ENCODE results near the gene FLT3LG. TPM values are rescaled to one million over a fixed set of nuclear protein-coding genes. Genes with fewer than 3 reads are reported as not detected.

Gene FLT3LG
- total RNA-seq, 1 donor from 2014 or later: 1.3 TPM

DNA sequence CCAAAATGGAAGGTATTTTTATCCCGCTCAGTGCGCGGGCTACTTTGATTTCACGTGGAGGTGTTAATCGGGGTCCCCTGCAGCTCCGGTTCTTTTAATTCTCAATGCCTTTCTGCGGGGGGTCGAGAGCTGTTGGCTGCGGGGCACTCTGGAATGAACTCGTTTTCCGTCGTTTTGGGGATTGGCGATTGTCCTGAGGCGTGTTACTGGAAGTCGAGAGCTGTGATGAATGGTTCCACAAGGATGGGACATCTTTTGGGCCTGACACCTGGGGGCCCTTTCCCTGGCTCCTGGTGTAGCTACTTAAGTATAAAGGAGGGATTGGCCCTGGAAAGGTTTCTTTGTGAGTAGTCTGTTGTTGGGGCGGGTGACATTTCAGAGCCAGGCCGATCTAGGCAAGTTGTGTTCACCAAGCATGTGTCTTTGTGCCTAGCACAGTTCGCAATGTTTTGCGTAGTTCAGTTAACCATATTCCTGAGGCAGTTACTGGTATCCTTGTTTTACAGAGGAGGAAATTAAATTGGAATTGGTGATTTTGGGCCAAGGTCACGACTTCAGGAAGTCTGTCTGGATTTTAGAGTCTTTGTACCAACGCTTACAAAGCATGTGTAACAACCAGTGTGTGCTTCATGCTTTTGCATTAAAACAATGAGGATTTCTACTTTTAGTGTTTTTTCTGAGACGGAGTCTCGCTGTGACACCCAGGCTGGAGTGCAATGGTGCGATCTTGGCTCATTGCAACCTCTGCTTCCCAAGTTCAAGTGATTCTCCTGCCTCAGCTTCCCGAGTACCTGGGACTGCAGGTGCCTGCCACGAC is 14.2 kb downstream of the FLT3LG start:
- DNase-seq (ENCODE audit: low read depth in 2 of 2): peak; percentile 22 to 47

- no peak for DNase-seq (ENCODE audit: low read depth in 2 of 2)
Observed at GRCh38 chr19:49488863-49489537, 15.0 kb downstream of the FLT3LG start.

GRCh38 chr19:49489601-49490167 is 15.7 kb downstream of the FLT3LG start:
- DNase-seq (ENCODE audit: low read depth in 2 of 2): no peak

- no peak for DNase-seq (ENCODE audit: low read depth in 2 of 2)
Observed at GRCh38 chr19:49490287-49491029, 16.4 kb downstream of the FLT3LG start.

DNA sequence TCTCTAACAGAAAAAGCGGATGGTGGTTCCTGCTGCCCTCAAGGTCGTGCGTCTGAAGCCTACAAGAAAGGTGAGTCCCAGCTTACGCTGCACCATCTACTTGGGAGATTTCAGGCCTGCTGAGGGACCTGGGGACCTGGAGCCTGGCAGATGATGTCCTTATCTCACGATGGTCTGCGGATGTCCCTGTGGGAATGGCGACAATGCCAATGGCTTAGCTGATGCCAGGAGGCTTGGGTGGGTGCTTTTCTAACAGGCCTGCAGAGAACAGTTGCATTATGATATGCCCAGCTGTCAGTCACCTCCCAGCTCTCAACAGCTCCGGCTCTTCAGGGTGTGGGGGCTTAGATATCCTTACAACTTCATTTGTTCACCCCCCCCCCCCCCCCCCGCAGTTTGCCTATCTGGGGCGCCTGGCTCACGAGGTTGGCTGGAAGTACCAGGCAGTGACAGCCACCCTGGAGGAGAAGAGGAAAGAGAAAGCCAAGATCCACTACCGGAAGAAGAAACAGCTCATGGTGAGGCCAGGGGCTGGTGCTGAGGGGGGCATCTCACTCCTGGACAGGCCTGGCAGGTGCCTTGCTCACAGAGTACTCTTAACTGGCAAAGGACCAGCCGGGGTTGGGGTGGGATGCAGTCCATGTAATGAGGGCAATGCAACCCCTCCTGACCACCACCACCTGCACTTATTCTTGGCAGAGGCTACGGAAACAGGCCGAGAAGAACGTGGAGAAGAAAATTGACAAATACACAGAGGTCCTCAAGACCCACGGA is 17.2 kb downstream of the FLT3LG start:
- DNase-seq (ENCODE audit: low read depth in 2 of 2): no peak

- no peak for DNase-seq (ENCODE audit: low read depth in 2 of 2)
Observed at GRCh38 chr19:49491804-49492572, 18.0 kb downstream of the FLT3LG start.

GRCh38 chr19:49492573-49493405 is 18.8 kb downstream of the FLT3LG start:
- no peak for DNase-seq (ENCODE audit: low read depth in 2 of 2)

DNA sequence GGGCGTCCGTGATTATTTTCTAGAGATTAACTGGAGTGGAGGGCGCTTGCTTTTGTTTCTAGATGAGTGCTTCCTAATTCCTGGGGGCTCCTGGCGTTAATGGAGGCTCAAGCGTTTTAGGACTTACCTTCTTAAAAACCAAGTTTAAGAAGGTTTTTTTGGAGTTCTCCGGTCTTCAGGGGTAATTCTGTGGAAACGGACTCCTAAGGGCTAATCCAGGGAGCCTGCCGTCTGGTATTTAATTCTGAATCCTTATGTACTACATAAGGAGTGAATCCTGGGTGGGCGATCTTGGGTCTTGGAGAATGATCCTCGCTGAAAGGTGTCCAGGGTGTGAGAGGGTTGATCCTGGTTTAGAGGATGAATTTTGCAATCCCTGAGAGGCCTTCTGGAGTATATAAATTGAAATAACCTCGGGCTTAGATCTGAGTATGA is 22.6 kb downstream of the FLT3LG start:
- DNase-seq (ENCODE audit: low read depth in 2 of 2): no peak

DNA sequence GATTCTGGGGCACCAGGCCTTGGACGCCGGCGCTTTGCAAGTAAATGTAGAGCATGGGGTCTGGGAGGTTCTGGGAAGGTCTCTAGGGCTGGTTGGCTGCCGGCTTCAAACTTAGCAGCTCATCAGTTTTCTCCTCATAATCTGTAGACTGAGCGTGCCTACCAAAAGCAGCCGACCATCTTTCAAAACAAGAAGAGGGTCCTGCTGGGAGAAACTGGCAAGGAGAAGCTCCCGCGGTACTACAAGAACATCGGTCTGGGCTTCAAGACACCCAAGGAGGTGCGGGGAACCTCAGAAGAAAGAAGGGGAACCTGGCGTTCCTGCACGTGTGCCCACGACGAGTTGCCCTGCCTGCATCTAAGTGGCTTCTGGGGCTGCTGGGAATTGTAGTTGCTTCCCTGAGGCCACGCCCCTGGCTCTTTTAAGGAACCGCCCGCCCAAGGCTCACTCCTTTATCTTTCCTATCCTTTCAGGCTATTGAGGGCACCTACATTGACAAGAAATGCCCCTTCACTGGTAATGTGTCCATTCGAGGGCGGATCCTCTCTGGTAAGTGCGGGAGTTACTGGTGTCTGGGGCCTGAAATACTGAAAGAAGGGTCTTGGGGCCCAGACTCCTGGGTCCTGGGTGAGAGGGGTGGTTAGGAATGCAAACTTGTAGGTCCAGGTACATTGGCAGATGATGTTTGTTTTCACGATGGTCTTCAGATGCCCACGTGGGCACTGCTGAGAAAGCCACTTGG is 23.2 kb downstream of the FLT3LG start:
- DNase-seq (ENCODE audit: low read depth in 2 of 2): peak in 1 of 2 donors; percentile 53

GRCh38 chr19:49497789-49498103 is 23.7 kb downstream of the FLT3LG start:
- no peak for DNase-seq (ENCODE audit: low read depth in 2 of 2)

- DNase-seq (ENCODE audit: low read depth in 2 of 2): no peak
Observed at GRCh38 chr19:49498475-49498874, 24.5 kb downstream of the FLT3LG start.

DNA sequence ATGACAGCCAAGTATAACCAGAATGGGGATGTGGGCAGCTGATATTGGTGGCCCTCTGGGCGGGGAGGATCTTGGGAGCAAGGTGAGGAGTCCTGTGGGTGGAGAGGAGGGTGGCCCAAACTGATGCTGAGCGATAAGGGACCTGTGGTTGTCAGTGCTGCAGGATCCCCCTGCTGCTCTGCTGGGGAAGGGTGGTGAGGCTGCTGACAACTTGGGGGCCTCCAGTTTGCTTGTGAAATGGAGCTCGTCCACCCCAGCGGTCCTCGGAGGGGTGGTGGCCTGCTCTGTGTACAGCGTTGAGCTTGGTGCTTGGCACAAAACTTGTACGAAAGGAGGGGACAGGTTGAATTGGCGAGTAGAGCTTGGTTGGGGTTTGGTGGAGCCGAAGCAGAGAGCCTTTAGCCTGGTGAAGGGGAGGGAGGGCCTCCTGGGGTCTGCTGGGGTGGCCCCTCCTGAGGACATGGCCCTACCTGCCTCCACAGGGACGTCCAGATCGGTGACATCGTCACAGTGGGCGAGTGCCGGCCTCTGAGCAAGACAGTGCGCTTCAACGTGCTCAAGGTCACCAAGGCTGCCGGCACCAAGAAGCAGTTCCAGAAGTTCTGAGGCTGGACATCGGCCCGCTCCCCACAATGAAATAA is 25.1 kb downstream of the FLT3LG start:
- no peak for DNase-seq (ENCODE audit: low read depth in 2 of 2)

- peak; percentile 67 to 81 for DNase-seq (ENCODE audit: low read depth in 2 of 2)
Observed at GRCh38 chr19:49502866-49503581, 29.0 kb downstream of the FLT3LG start.

GRCh38 chr19:49503582-49503962 is 29.6 kb downstream of the FLT3LG start:
- no peak for DNase-seq (ENCODE audit: low read depth in 2 of 2)

DNA sequence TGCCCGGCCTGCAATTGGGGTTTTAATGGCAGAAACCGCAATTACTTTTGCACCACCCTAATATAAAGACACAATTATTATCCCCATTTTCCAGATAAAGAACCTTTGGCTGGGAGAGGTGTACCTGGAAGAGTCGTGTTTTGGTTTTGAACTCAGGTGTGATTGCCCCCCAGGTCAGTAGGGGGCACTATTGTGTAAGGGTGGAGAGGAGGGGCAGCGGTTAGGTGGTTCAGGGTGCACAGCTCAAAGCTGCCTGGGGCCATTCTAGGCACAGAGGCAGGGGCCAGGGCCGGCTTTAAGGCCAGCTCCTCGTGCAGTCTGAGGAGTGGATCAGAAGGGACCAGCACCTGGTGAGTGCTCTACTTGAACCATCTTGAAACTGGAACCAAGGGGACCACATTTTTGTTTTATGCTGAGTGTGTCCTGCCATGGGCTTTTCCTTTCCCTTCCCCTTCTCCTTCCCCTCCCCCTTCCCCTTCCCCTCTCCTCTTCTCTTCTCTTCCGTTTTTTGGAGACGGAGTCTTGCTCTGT is 32.6 kb downstream of the FLT3LG start:
- peak; percentile 46 to 69 for DNase-seq (ENCODE audit: low read depth in 2 of 2)

DNA sequence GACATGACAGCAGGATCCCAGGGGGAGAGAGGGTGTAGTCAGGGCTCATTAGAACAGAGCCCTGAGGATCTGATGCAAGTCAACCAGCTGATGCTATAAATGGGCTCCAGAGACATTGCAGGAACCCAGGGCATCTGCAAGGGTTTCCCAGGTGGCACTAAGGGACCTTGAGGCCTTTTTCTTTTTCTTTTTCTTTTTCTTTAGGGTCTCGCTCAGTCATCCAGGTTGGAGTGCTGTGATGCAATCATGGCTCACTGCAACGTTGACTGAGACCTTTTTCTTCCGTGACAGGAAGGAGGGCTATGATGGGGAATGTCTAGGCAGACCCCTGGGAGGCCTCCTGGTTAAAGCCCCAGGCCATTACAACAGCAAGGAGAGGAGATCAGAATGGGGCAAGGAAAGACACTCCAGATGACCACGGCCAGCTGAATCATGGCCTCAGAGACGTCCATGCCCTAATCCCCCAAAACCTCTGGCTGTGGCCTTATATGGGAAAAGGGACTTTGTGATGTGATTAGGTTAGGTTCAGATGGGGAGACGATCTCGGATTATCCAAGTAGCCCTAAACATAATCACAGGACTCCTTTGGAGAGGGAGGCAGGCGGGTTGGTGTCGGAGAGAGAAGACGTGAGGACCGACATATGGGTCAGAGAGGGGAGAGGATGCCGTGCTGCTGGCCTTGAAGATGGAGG is 33.9 kb downstream of the FLT3LG start:
- no peak for DNase-seq (ENCODE audit: low read depth in 2 of 2)

All from dermis microvascular lymphatic vessel endothelial cell (primary cell).